Naive thymus-derived CD4-positive, alpha-beta T cell (primary cell): Measurements from ENCODE around the gene PSD. TPM values are rescaled to one million over a fixed set of nuclear protein-coding genes. Genes with fewer than 3 reads are reported as not detected.

ENCODE experiments used
- ATAC-seq: fragments of 150-1000 bp; cut with Tn5 transposase; 2 replicates; pipeline ENCODE4 v1.10.0; 2021; ENCODE audit warnings: mild to moderate bottlenecking, moderate library complexity
- CTCF ChIA-PET: fragments of 350-600 bp; sonication (Branson Sonifier 250); formaldehyde crosslinking; loops from one replicate; lab custom pipeline; 2021; ENCODE audit warnings: antibody characterized with exemption; lab: Charles Lee
- POLR2A ChIA-PET: fragments of 350-600 bp; sonication (Branson Sonifier 250); formaldehyde crosslinking; loops from one replicate; lab custom pipeline; 2021; ENCODE audit warnings: antibody characterized with exemption, inconsistent platforms; lab: Charles Lee
- DNase-seq, 9 donors: peaks; one replicate each; pipeline versions ENCODE4 v3.0.0 to v3.0.0-alpha.2; 2020 to 2022; ENCODE audit warnings: mixed read lengths in 1 of 9
- H3K27ac ChIP-seq: one replicate; pipeline ENCODE4 v1.7.0; 2013; ENCODE audit warnings: mild to moderate bottlenecking, low read depth, low read length, moderate library complexity
- H3K27me3 ChIP-seq, 2 donors: one replicate each; pipeline ENCODE4 v1.7.0; 2013; ENCODE audit warnings: low read length in 2 of 2, mild to moderate bottlenecking in 2 of 2, moderate library complexity in 2 of 2; ENCODE audit not compliant: control insufficient read depth in 2 of 2, insufficient read depth in 2 of 2
- H3K36me3 ChIP-seq, 3 experiments: 1 replicate in 2 of 3; 2 replicates in 1 of 3; pipeline ENCODE4 v1.7.0; 2013; ENCODE audit warnings: low read length in 3 of 3, mild to moderate bottlenecking in 3 of 3, moderate library complexity in 1 of 3; ENCODE audit not compliant: insufficient read depth in 3 of 3, control insufficient read depth in 2 of 3
- H3K4me1 ChIP-seq, 2 donors: one replicate each; pipeline ENCODE4 v1.7.0; 2013; ENCODE audit warnings: low read length in 2 of 2, mild to moderate bottlenecking in 2 of 2, moderate library complexity in 1 of 2; ENCODE audit not compliant: control insufficient read depth in 2 of 2, insufficient read depth in 2 of 2
- H3K4me3 ChIP-seq: 2 replicates; pipeline ENCODE4 v1.7.0; 2013; ENCODE audit warnings: mild to moderate bottlenecking, low read length
- H3K9me3 ChIP-seq, 3 experiments: 1 replicate in 2 of 3; 2 replicates in 1 of 3; pipeline ENCODE4 v1.7.0; 2013; ENCODE audit warnings: low read length in 3 of 3; ENCODE audit not compliant: control insufficient read depth in 2 of 3
- H3K27ac Mint-ChIP-seq, 9 donors: one replicate each; pipeline ENCODE4 v1.8.0; 2020 to 2022; ENCODE audit warnings: mixed read lengths in 9 of 9, mild to moderate bottlenecking in 8 of 9, moderate library complexity in 5 of 9, inconsistent platforms in 2 of 9
- H3K27me3 Mint-ChIP-seq, 5 donors: one replicate each; pipeline ENCODE4 v1.8.0; 2021 to 2022; ENCODE audit warnings: mixed read lengths in 5 of 5, mild to moderate bottlenecking in 1 of 5
- H3K36me3 Mint-ChIP-seq, 5 donors: one replicate each; pipeline ENCODE4 v1.8.0; 2020 to 2022; ENCODE audit warnings: mixed read lengths in 5 of 5, mild to moderate bottlenecking in 3 of 5, inconsistent platforms in 1 of 5
- H3K4me1 Mint-ChIP-seq, 7 donors: one replicate each; pipeline ENCODE4 v1.8.0; 2020 to 2022; ENCODE audit warnings: mixed read lengths in 7 of 7, mild to moderate bottlenecking in 3 of 7, inconsistent platforms in 1 of 7
- H3K4me3 Mint-ChIP-seq, 10 donors: one replicate each; pipeline ENCODE4 v1.8.0; 2020 to 2022; ENCODE audit warnings: mild to moderate bottlenecking in 10 of 10, mixed read lengths in 10 of 10, moderate library complexity in 6 of 10, inconsistent platforms in 2 of 10
- H3K9me3 Mint-ChIP-seq, 11 donors: one replicate each; pipeline ENCODE4 v1.8.0; 2020 to 2022; ENCODE audit warnings: mixed read lengths in 11 of 11, mild to moderate bottlenecking in 4 of 11, inconsistent platforms in 1 of 11, moderate library complexity in 1 of 11
- intact Hi-C, 2 donors: fragments of 100-400 bp; cut with micrococcal nuclease; formaldehyde crosslinking; loops; one replicate each; pipeline ENCODE4 v1.15.1; 2023
- polyA plus RNA-seq, 2 donors: library from polyadenylated mRNA; unstranded; fragments of 300-500 nt; fragmentation: Illumina TruSeq; gene quantifications; one replicate each; pipeline ENCODE4 v1.2.3, GENCODE V29; 2021
- total RNA-seq, 6 experiments: library from RNA in 5 of 6; stranded (reverse) in 5 of 6; gene quantifications; 1 replicate in 5 of 6; 2 replicates in 1 of 6; pipeline ENCODE4 v1.2.3 and lab custom pipeline; 2021 to 2026

PSD gene
- total and polyA plus RNA-seq, 7 experiments from 2014 or later = 3.5 to 16.9 (median 8.2) TPM

DNA sequence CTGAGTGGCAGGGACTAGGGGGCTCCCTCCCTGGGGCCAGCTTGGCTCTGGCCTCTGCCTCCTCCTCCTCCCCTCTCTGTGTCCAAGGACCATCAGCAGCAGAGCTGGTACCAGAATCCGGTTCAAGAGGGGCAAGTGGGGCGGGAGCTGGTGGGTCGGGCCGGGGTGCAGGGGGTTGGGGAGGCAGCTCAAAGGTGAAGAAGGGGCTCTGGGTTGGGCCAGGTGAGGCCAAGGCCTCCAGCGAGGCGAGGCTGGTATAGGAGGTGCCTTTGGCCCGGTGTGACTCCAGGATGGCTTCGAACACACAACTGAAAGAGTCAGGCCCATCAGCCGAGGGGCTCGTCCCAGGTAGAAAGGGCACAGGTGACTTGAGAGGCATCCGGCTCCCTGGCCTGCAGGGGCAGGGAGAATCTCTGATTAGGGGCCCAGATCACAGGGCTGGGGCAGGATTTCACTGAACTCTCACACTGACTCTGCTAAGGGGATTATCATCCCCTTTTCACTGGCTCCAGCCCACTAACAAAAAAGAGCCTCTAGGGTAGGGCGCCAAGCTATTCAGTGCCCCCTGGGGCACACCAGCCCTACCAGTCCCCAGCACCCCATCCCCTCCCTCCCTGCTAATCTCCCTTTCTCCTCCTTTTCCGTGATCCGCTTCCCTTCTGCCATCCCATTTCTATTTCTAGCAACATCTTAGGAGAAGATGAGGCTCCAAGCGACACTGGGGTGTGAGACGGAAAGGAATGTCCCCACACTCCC lies 4.6 kb downstream of the PSD start:
- ChIA-PET POLR2A (interaction anchor here (5.1 kb wide), 1 partner anchor 17 kb away, joined by 55 read pairs; the partner anchor contains the start of gene NFKB2), CTCF (no interaction called here)
- Mint-ChIP-seq H3K27ac (peak overlapping the region in 1 of 9 donors; percentile 58), H3K4me3 (peak overlapping the region in 1 of 10 donors; percentile 35), H3K36me3 (no peaks in the 10 kb centered on the region), H3K27me3 (peaks cover 26 to 56% (median 40%) of the 10 kb centered on the region in 5 donors), H3K4me1 (peaks cover 21 to 41% (median 32%) of the 10 kb centered on the region in 7 donors), H3K9me3 (peaks cover 0 to 5% (median 0%) of the 10 kb centered on the region in 11 donors)
- Histone ChIP-seq H3K27me3 (peaks cover 4 to 6% of the 10 kb centered on the region in 2 donors), H3K27ac (no peak overlapping the region), H3K4me3 (no peak overlapping the region), H3K9me3 (no peaks in the 10 kb centered on the region), H3K36me3 (no peaks in the 10 kb centered on the region), H3K4me1 (peaks cover 6 to 25% of the 10 kb centered on the region in 2 donors)
- ATAC-seq = no peak
- intact Hi-C loops = no loop called here
- no peak for DNase-seq

DNA sequence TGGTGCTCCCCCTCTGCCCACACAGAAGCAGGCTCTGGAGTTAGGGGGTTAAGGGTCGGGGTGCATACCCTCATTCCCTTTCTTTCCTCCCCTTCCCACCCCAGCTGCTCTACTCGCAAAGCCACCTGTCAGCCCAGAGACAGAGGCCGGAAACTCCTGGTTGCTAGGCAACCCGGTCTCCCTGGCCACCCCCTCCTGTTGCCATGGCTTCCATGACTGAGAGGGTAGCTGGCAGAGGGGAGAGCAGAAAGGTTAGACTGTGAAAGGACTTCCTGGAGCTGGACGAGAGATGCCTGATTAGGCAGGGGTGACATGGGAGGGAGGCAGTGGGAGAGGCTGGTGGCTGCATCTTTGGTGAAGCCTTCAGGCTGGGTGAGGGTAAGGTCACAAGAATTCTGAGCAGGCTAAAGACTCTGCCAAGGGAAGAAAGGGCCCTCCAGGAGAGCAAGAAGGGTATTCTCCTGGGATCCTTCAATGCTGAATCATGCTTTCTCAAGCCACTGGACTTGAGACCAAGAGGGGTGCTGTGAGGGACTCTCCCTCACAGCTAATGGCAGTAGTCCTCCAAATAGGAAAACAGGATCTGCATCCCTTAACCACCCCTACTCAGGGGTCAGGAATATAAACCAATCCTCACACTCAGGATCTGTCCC lies 5.4 kb downstream of the PSD start:
- DNase-seq (peak in 2 of 9 donors; percentile 47 to 56), ATAC-seq (no peak)
- H3K4me3 Mint-ChIP-seq = peak overlapping the region in 2 of 10 donors; percentile 12 to 53
- H3K27ac Mint-ChIP-seq = peak overlapping the region in 4 of 9 donors; percentile 21 to 75 (median 56)
- Histone ChIP-seq H3K36me3 (no peaks in the 10 kb centered on the region), H3K27me3 (peaks cover 4 to 10% of the 10 kb centered on the region in 2 donors), H3K9me3 (no peaks in the 10 kb centered on the region), H3K4me3 (no peak overlapping the region), H3K4me1 (peaks cover 5 to 28% of the 10 kb centered on the region in 2 donors), H3K27ac (no peak overlapping the region)
- intact Hi-C loops = no loop called here
- no peaks in the 10 kb centered on the region for H3K36me3 Mint-ChIP-seq
- ChIA-PET CTCF (no interaction called here), POLR2A (interaction anchor here (5.1 kb wide), 1 partner anchor 16 kb away, joined by 55 read pairs; the partner anchor contains the start of gene NFKB2)
- H3K4me1 Mint-ChIP-seq = peaks cover 23 to 42% (median 33%) of the 10 kb centered on the region in 7 donors
- H3K27me3 Mint-ChIP-seq = peaks cover 23 to 57% (median 39%) of the 10 kb centered on the region in 5 donors
- H3K9me3 Mint-ChIP-seq = peaks cover 0 to 4% (median 0%) of the 10 kb centered on the region in 11 donors

GRCh38 chr10:102412293-102412692 lies 6.3 kb downstream of the PSD start:
- Mint-ChIP-seq H3K9me3 (peaks cover 0 to 3% (median 0%) of the 10 kb centered on the region in 11 donors), H3K27ac (no peak overlapping the region), H3K4me3 (peak overlapping the region in 2 of 10 donors; percentile 53 to 59), H3K4me1 (peaks cover 22 to 46% (median 35%) of the 10 kb centered on the region in 7 donors), H3K36me3 (no peaks in the 10 kb centered on the region), H3K27me3 (peaks cover 14 to 53% (median 32%) of the 10 kb centered on the region in 5 donors)
- intact Hi-C loops = no loop called here
- POLR2A ChIA-PET = interaction anchor here (0.9 to 5.1 kb wide), 3 partner anchors 9 to 39 kb away, joined by 4 to 55 read pairs (median 53); partner anchors contain the start of genes C10orf95, FBXL15 and NFKB2
- Histone ChIP-seq H3K4me3 (no peak overlapping the region), H3K27me3 (peaks cover 4 to 12% of the 10 kb centered on the region in 2 donors), H3K27ac (no peak overlapping the region), H3K36me3 (no peaks in the 10 kb centered on the region), H3K4me1 (peaks cover 5 to 36% of the 10 kb centered on the region in 2 donors), H3K9me3 (no peaks in the 10 kb centered on the region)
- CTCF ChIA-PET = interaction anchor here (0.9 to 3.2 kb wide), 3 partner anchors 9 to 14 kb away, joined by 4 to 16 read pairs (median 6); partner anchors contain the start of gene FBXL15
- DNase-seq (no peak), ATAC-seq (no peak)

DNA sequence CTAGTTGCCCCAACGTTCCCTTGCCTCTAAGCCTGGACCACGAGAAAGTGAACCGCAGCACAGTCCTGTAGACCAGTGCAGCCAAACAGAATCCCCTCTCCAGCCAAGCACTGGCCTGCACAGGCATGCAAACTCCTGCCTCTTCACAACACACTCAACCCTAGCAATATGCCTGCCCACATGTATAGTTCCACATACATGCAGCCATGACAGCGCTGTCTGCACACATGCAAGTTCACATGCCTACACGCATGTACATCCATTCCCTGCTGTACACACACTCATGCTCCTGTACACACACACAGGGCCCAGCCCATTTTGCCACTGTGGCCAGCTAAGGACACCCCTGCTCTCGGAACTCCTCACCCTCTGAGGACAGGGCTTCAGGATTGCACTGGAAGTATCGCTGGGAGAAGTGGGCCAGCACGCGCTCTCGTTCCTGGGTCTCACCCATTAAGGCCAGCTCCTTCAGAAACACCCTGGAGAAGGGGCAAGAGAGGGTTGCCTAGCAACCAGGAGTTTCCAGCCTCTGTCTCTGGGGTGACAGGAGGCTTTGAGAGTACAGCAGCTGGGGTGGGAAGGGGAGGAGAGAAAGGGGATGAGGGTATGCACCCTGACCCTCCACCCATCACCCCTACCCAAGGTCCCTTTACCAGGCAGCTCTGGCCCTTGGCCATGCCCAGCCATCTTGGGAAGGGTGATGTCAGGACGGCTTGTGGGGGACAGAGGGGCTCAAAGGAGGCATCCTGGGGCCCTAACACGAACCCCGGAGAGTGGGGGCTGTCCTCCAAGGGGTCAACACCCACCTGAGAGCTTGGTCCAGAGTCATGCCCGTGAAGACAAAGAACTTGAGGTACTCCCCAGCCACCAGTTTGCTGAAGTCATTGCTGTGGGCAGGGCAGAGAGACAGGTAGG lies 7.0 kb downstream of the PSD start:
- H3K27ac ChIP-seq = no peak overlapping the region
- no peaks in the 10 kb centered on the region for H3K9me3 ChIP-seq
- Mint-ChIP-seq H3K27ac (peak overlapping the region in 8 of 9 donors; percentile 62 to 86 (median 75)), H3K36me3 (no peaks in the 10 kb centered on the region), H3K4me3 (peak overlapping the region; percentile 73 to 90 (median 83)), H3K9me3 (peaks cover 0 to 2% (median 0%) of the 10 kb centered on the region in 11 donors), H3K4me1 (peaks cover 22 to 49% (median 35%) of the 10 kb centered on the region in 7 donors), H3K27me3 (peaks cover 10 to 48% (median 27%) of the 10 kb centered on the region in 5 donors)
- intact Hi-C loops = no loop called here
- H3K36me3 ChIP-seq = no peaks in the 10 kb centered on the region
- no peak for DNase-seq
- ChIA-PET CTCF (interaction anchor here (0.9 to 3.2 kb wide), 4 partner anchors 8 to 13 kb away, joined by 3 to 16 read pairs (median 5); partner anchors contain the start of gene FBXL15), POLR2A (interaction anchor here (0.6 to 5.1 kb wide), 5 partner anchors 10 to 78 kb away, joined by 4 to 55 read pairs (median 11); partner anchors contain the start of genes C10orf95, CUEDC2, FBXL15 and NFKB2)
- ATAC-seq = no peak
- peaks cover 4 to 12% of the 10 kb centered on the region in 2 donors for H3K27me3 ChIP-seq
- H3K4me1 ChIP-seq = peaks cover 5 to 36% of the 10 kb centered on the region in 2 donors
- H3K4me3 ChIP-seq = no peak overlapping the region

GRCh38 chr10:102410429-102411073 lies 8.0 kb downstream of the PSD start:
- Histone ChIP-seq H3K27ac (peak overlapping the region; percentile 72), H3K36me3 (no peaks in the 10 kb centered on the region), H3K4me1 (peaks cover 5 to 36% of the 10 kb centered on the region in 2 donors), H3K4me3 (peak overlapping the region; percentile 66), H3K27me3 (peaks cover under 1 to 12% of the 10 kb centered on the region in 2 donors), H3K9me3 (no peaks in the 10 kb centered on the region)
- Mint-ChIP-seq H3K36me3 (no peaks in the 10 kb centered on the region), H3K4me3 (peak overlapping the region; percentile 73 to 91 (median 87)), H3K4me1 (peaks cover 22 to 50% (median 42%) of the 10 kb centered on the region in 7 donors), H3K9me3 (no peaks in the 10 kb centered on the region), H3K27ac (peak overlapping the region; percentile 64 to 92 (median 87)), H3K27me3 (peaks cover 0 to 41% (median 18%) of the 10 kb centered on the region in 5 donors)
- peak; percentile 33 for ATAC-seq
- ChIA-PET CTCF (interaction anchor here (1.0 to 3.2 kb wide), 5 partner anchors 9 to 40 kb away, joined by 3 to 16 read pairs (median 4); partner anchors contain the start of genes C10orf95 and FBXL15), POLR2A (interaction anchor here (0.6 to 5.1 kb wide), 7 partner anchors 11 to 231 kb away, joined by 3 to 55 read pairs (median 11); partner anchors contain the start of genes C10orf95, CUEDC2, FBXL15 and NFKB2)
- intact Hi-C loops = loop anchor here (1.0 kb wide), 2 partner anchors 11 to 92 kb away; partner anchors contain the start of gene ACTR1A (in 1 of the 2)
- peak in 8 of 9 donors; percentile 67 to 85 (median 72) for DNase-seq
